HL-60 (cell line): ENCODE measurements around the gene AKT1.

Experiments
- CTCF ChIP-seq: IDR thresholded peaks from one replicate; pipeline ENCODE4 v1.5.1; 2011; ENCODE audit warnings: low read length, control low read depth, inconsistent platforms; ENCODE audit not compliant: insufficient read depth
- GABPA ChIP-seq: IDR thresholded peaks from 2 replicates; pipeline ENCODE4 v1.6.1; 2012; ENCODE audit warnings: low read depth
- POLR2AphosphoS5 ChIP-seq: IDR thresholded peaks from 2 replicates; pipeline ENCODE4 v1.6.1; 2012; ENCODE audit warnings: low read depth

- no peak for TF ChIP-seq CTCF
- no peak for TF ChIP-seq GABPA
- TF ChIP-seq POLR2AphosphoS5: no peak
Observed at GRCh38 chr14:104753528-104754212, 41.9 kb downstream of the AKT1 start.
